ENCODE measurements around the gene DDIT3. TPM values are rescaled to one million over a fixed set of nuclear protein-coding genes. Genes with fewer than 3 reads are reported as not detected.

The DDIT3 gene
- total RNA-seq, 1 experiment from 2014 or later = 14.1 TPM

DNA sequence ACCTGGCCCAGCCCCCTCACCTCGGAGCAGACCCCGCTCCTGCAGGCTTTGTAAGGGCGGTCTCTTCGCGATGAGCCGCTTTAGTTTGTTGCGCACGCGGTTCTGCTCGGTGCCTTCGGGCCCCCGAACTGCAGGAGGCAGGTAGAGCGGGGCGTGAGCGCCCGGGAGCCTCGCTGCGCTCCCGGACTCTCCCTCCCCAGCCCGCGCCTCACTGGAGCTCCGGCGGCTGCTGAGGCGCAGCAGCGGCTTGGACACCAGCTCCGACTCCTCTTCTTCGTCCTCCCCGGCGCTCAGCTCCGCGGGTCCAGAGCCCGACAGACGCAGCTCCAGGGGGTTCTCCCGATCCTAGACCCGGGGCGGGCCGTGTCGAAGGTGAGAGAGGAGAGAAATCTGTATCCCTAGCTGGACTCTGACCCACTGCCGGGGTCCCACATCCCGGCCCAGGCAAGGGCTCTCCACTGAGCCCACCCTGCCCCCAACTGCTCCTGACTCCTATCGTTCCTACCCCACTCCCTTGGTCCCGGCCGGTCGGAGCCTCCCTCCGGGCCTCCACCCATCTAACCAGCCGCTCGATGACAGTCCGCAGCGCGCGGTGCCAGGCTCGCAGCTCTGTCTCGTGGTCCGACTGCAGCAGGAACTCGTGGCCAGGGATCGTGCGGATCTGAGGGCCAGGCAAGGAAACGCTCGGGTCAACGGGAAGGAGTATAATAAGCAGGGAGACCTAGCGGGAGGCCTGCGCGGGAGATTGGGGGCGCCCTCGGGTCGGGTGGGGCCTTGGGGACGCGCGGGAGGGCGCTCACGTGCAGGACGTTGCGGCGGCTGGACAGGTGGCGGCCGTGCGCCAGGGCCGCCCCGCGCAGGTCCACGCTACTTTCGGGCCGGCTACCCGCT lies 44.8 kb downstream of the DDIT3 start:
- no peak overlapping the region for H3K23ac ChIP-seq (ENCODE audit: insufficient read length, low read depth, low read length)
- no peak overlapping the region for H2BK20ac ChIP-seq (ENCODE audit: low read depth, low read length, poor library complexity, severe bottlenecking)
- peaks cover 21 to 22% of the 10 kb centered on the region in 2 experiments for H3K4me1 Mint-ChIP-seq
- peaks cover 37% of the 10 kb centered on the region for H3K27me3 ChIP-seq (ENCODE audit: insufficient read depth, low read length)
- H2BK12ac ChIP-seq (ENCODE audit: insufficient read length, low read depth, low read length) = no peak overlapping the region
- H4K5ac ChIP-seq (ENCODE audit: insufficient read length, low read depth, low read length) = no peak overlapping the region
- peaks cover 3% of the 10 kb centered on the region for H4K20me1 ChIP-seq (ENCODE audit: control insufficient read depth, insufficient read depth, insufficient read length)
- H2AFZ ChIP-seq (ENCODE audit: low read length) = no peak overlapping the region
- no peak overlapping the region for H2BK5ac ChIP-seq (ENCODE audit: insufficient read length, low read length)
- peak overlapping the region; percentile 62 for H3K4me2 ChIP-seq (ENCODE audit: insufficient read depth, insufficient read length, low read length)
- H2AK5ac ChIP-seq (ENCODE audit: insufficient read length, low read length) = no peak overlapping the region
- no peak overlapping the region for H2BK15ac ChIP-seq (ENCODE audit: low read depth, low read length)
- H2BK120ac ChIP-seq (ENCODE audit: low read depth, low read length, poor library complexity, severe bottlenecking) = no peak overlapping the region
- no peak overlapping the region for H3K14ac ChIP-seq (ENCODE audit: insufficient read depth, low read length)
- no peak overlapping the region for H3T11ph ChIP-seq (ENCODE audit: low read length)
- H3K4ac ChIP-seq (ENCODE audit: low read depth, low read length) = no peak overlapping the region
- H3K79me1 ChIP-seq (ENCODE audit: insufficient read depth, low read depth, low read length, poor library complexity, severe bottlenecking) = no peaks in the 10 kb centered on the region
- H3K9me3 Mint-ChIP-seq = no peaks in the 10 kb centered on the region
- H3K18ac ChIP-seq (ENCODE audit: insufficient read length, low read depth, low read length) = no peak overlapping the region
- no peak overlapping the region for H3K27ac ChIP-seq (ENCODE audit: insufficient read length, low read depth, low read length)
- H3K9me3 ChIP-seq (ENCODE audit: control insufficient read depth, low read depth, low read length) = no peaks in the 10 kb centered on the region
- H3K27ac Mint-ChIP-seq = no peak overlapping the region
- peaks cover 15% of the 10 kb centered on the region for H3K23me2 ChIP-seq (ENCODE audit: insufficient read length, low read depth, low read length, poor library complexity, severe bottlenecking)
- H3K4me3 Mint-ChIP-seq = peak overlapping the region; percentile 59 to 80
- H3K9ac ChIP-seq (ENCODE audit: extremely low read depth, insufficient read length, low read length) = no peak overlapping the region
- no peaks in the 10 kb centered on the region; the same call in 1 of the 2 replicates for H3K4me1 ChIP-seq (ENCODE audit: insufficient read depth, low read length)
- no CpG with 5 or more reads among the region's 84 CpGs for WGBS (ENCODE audit: extremely low coverage, insufficient read length, low lambda C conversion rate)
- no peak overlapping the region for H3K56ac ChIP-seq (ENCODE audit: insufficient read length, low read depth, low read length)
- peak; percentile 63 for DNase-seq
- H3K27me3 Mint-ChIP-seq (ENCODE audit: low read depth) = peaks cover 82% of the 10 kb centered on the region
- H4K91ac ChIP-seq (ENCODE audit: insufficient read length, low read depth, low read length) = no peak overlapping the region
- H3K36me3 Mint-ChIP-seq (ENCODE audit: insufficient read depth in 1 of 3, low read depth in 3 of 3) = no peaks in the 10 kb centered on the region; a peak in 2 of 7 replicates
- H4K8ac ChIP-seq (replicated peaks; ENCODE audit: insufficient read length, low read depth, low read length) = no peak overlapping the region
- TF ChIP-seq, protein P1, sequence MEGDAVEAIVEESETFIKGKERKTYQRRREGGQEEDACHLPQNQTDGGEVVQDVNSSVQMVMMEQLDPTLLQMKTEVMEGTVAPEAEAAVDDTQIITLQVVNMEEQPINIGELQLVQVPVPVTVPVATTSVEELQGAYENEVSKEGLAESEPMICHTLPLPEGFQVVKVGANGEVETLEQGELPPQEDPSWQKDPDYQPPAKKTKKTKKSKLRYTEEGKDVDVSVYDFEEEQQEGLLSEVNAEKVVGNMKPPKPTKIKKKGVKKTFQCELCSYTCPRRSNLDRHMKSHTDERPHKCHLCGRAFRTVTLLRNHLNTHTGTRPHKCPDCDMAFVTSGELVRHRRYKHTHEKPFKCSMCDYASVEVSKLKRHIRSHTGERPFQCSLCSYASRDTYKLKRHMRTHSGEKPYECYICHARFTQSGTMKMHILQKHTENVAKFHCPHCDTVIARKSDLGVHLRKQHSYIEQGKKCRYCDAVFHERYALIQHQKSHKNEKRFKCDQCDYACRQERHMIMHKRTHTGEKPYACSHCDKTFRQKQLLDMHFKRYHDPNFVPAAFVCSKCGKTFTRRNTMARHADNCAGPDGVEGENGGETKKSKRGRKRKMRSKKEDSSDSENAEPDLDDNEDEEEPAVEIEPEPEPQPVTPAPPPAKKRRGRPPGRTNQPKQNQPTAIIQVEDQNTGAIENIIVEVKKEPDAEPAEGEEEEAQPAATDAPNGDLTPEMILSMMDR (conservative IDR thresholded peaks at IDR 0.05) = no peak
- no peaks in the 10 kb centered on the region for H3K79me2 ChIP-seq (ENCODE audit: insufficient read depth, low read length)

All from H9 (cell line).